ENCODE results near the gene G6PC3. TPM values are rescaled to one million over a fixed set of nuclear protein-coding genes. Genes with fewer than 3 reads are reported as not detected.
A peak's percentile ranks its signal among the peaks of the same experiment; 100 is the strongest.
"Not testable (repeated sequence)": the region's sequence is repeated elsewhere in the genome, so short reads cannot be mapped to it uniquely, and the experiment has no call there.

Gene G6PC3
- total and polyA plus RNA-seq, 5 experiments from 2014 or later: 15.0 to 31.3 (median 25.5) TPM

DNA sequence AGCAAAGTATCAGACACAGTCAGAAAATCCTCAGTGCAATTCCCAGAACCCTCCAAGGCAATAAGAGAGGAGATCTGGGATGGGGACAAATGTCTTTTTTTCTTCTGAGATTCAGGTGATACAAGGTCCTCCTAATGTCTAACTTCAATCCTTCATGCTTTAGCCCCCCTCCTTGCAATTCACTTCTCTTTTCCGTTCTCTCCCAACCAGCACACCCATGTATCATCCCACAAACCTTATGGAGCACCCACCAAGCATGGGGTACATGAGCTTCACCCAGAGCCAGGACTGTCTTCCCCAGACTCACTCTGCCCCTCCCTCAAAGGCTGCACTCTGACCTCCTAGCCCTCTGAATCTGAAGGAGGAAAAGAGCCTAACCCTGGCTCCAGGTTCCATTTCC is 42.8 kb downstream of the G6PC3 start:
- H3K4me1 Mint-ChIP-seq: peaks cover 36 to 77% (median 55%) of the 10 kb centered on the region in 4 donors
- no peaks in the 10 kb centered on the region for H3K27me3 Mint-ChIP-seq
- no peak for ATAC-seq
- H3K36me3 Mint-ChIP-seq: peaks cover 0 to 28% (median 0%) of the 10 kb centered on the region in 3 donors
- no peak for DNase-seq
- H3K27ac Mint-ChIP-seq: peak overlapping the region in 7 of 10 donors; percentile 20 to 79 (median 54)
- POLR2A ChIA-PET: interaction anchor here (0.6 to 0.8 kb wide), 2 partner anchors 9 to 49 kb away, joined by 3 to 5 read pairs; no protein-coding TSS in a partner anchor
- no peaks in the 10 kb centered on the region for H3K9me3 Mint-ChIP-seq
- peak overlapping the region in 1 of 10 donors; percentile 45 for H3K4me3 Mint-ChIP-seq

DNA sequence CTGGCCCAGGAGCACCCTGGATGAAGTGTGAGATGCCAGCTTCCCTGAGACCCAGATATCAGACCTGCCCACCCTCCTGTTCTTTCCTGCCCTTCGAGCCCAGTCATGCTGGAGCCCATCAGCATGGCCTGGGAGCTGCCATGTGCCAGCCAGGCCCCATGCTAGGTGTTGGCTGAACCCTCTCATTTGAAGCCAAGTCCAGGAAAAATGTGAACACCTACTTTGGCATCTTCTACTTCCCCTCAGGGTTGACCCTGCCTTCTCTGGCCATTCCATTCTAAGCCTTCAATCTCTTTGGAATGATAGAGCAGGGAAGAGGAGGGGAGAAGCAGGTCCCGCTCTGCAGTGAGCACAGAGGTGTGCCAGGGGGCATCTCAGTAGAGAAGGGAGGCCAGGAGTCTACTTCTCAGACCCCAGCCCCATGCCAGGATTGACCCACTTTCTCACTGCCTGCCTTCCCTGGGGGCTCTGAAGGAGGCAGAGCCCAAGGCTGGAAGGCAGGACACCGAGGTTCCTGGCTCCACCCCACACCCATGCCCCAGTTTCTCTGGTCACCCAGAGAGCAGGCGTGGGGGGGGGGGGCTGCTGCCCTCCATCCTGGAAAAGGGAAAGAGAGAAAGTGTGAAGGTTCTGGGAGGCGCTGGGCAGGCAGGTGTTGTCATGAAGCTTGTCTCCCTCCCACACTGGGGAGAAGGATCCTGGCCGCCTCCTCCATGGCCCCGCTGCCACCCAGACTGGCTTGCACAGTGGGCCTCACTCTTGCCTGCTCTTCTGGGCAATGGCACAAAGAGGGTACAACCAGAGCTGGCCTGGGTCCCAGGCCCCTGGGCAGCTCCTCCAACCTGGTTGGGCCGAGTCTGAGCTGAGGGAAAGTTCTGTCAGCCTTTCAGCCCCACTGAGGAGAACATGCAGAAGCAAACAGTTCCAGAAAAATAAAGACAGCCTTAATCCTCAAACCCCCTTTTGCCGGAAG is 43.6 kb downstream of the G6PC3 start:
- no peaks in the 10 kb centered on the region for H3K27me3 Mint-ChIP-seq

DNA sequence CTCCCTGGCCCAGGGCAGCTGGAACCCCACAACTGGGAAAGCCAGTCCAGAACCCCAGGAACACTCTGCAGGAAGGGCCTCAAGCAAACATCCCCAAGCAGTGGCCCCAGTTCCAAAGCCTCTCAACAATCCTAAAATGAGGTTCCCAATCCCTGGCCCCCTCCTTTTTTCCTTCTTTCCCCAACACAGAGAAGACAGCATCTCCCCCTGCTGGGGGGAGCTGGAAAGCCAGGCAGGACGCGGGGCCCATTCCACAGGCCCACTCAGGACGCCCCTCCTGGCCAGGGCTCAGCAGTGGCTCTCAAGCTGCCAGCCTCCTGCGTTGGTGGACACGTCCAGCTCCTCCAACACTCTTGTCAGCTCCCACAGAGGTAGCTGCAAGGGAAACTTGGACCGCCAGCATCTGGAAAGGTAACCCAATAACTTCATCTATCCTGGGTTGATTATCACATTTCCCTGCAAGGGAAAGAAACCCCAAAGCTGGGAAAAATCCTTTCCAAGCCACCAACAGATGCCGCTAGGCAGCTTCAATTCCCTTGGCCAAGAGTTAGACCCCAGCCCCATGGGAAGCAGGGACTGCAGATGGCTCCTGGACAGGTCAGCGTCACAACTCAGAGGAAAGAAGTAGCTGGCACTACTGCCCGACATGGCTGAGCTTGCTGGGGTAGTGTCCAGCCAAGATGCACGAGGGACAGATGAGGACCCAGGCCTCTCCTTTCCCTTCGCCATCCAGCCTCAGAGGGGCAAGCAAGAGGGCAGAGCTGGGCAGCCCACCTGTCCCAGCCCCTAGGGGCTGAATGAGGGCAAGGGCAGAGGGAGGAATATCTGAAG is 45.3 kb downstream of the G6PC3 start:
- Mint-ChIP-seq H3K4me3 (no peak overlapping the region), H3K9me3 (no peaks in the 10 kb centered on the region), H3K4me1 (peaks cover 45 to 90% (median 72%) of the 10 kb centered on the region in 4 donors), H3K27me3 (no peaks in the 10 kb centered on the region), H3K27ac (peak overlapping the region in 3 of 10 donors; percentile 25 to 83 (median 81)), H3K36me3 (peaks cover 0 to 24% (median 0%) of the 10 kb centered on the region in 3 donors)
- DNase-seq (peak in 2 of 10 donors; percentile 30 to 60), ATAC-seq (peak in 1 of 2 donors; percentile 21)
- POLR2A ChIA-PET: interaction anchor here (0.8 kb wide), 1 partner anchor 1047 kb away, joined by 3 read pairs; no protein-coding TSS in a partner anchor

More for the DNA sequence above, 43.6 kb downstream of the G6PC3 start:
- Mint-ChIP-seq H3K4me3 (no peak overlapping the region), H3K27ac (peak overlapping the region in 6 of 10 donors; percentile 20 to 79 (median 60)), H3K4me1 (peaks cover 40 to 84% (median 61%) of the 10 kb centered on the region in 4 donors), H3K9me3 (no peaks in the 10 kb centered on the region), H3K36me3 (peaks cover 0 to 24% (median 0%) of the 10 kb centered on the region in 3 donors)
- POLR2A ChIA-PET: interaction anchor here (0.6 to 1.1 kb wide), 2 partner anchors 9 to 48 kb away, joined by 3 to 5 read pairs; partner anchors contain the start of gene HDAC5
- no peak for ATAC-seq
- no peak for DNase-seq

DNA sequence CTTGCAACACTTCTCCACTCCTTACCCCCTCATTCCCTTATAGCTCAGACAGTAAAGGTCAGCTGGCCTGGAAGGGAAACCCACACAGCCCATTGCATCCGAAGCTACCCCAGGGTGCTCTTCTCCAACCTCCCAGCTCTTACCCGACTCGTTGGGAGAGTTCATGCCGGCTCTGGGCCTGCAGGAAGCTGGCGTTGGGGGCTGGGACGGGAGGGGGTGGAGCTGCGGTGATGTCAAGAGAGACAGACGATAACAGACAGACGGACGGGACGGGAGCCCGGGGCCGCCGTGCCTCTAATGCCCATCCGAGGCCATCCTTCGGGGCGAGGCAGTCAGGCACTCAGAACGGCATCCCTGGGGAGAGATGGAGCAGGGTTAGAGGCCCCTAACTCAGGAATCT is 46.8 kb downstream of the G6PC3 start:
- peaks cover 0 to 24% (median 0%) of the 10 kb centered on the region in 3 donors for H3K36me3 Mint-ChIP-seq
- no peaks in the 10 kb centered on the region for H3K9me3 Mint-ChIP-seq
- peak in 1 of 10 donors; percentile 36 for DNase-seq
- H3K4me1 Mint-ChIP-seq: peaks cover 45 to 87% (median 68%) of the 10 kb centered on the region in 4 donors
- H3K27ac Mint-ChIP-seq: peak overlapping the region in 2 of 10 donors; percentile 7 to 50
- no peak overlapping the region for H3K4me3 Mint-ChIP-seq
- H3K27me3 Mint-ChIP-seq: no peaks in the 10 kb centered on the region
- POLR2A ChIA-PET: no interaction called here
- ATAC-seq: no peak

DNA sequence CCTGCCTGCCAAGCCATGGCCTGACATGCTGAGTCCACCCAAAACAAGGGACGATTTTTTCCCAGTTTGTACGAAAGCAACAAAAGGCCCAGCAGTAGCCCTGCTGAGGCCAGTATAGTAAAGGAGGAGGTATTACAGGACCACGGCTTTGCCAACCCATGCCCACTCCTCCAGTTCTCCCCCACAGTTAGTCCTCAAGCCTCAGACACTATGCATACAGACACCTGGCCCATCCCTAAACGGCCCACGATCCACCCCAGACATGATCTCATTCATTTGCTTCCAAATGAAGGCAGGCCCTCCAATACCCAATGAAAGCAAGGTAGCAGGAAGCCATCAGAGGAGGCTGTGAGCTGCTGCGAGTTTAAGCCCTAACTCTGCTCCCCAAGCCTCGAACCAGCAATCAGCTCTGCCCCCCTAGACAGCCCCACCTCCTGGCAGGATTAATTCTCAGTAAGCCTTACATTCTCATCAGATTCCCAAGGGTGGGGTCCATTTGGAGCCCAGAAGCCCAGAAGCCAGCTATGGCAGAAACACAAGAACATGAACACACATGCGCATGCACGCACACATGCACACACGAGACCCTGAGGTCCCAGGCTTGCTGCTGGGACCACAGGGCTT is 48.0 kb downstream of the G6PC3 start:
- peaks cover 0 to 21% (median 0%) of the 10 kb centered on the region in 3 donors for H3K36me3 Mint-ChIP-seq
- no peaks in the 10 kb centered on the region for H3K9me3 Mint-ChIP-seq
- DNase-seq: peak in 1 of 10 donors; percentile 51
- no peaks in the 10 kb centered on the region for H3K27me3 Mint-ChIP-seq
- no peak for ATAC-seq
- H3K27ac Mint-ChIP-seq: peak overlapping the region in 2 of 10 donors; percentile 22 to 81
- POLR2A ChIA-PET: no interaction called here
- peak overlapping the region in 1 of 10 donors; percentile 70 for H3K4me3 Mint-ChIP-seq
- H3K4me1 Mint-ChIP-seq: peaks cover 41 to 85% (median 63%) of the 10 kb centered on the region in 4 donors

DNA sequence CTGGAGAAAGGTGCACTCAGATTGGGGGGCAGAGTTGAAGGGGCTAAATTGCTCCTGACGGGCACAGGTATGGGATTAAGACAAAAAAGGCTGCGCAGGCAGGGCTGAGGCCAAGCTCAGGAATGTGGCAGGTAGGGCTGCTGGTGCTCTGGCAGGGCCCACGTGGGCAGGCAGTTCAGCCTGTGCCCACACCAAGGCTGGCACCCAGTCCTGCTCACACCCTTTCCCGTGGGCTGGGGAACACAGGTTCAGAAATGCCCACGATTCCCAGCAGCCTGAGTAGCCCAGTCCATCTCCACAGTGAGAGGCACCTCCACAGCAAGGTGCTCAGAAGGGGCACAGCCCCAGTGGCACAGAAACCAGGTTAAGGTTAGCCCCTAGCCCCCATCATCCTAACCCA is 48.5 kb downstream of the G6PC3 start:
- no peaks in the 10 kb centered on the region for H3K9me3 Mint-ChIP-seq
- DNase-seq (peak in 1 of 10 donors; percentile 45), ATAC-seq (no peak)
- peaks cover 42 to 85% (median 62%) of the 10 kb centered on the region in 4 donors for H3K4me1 Mint-ChIP-seq
- H3K36me3 Mint-ChIP-seq: peaks cover 0 to 20% (median 0%) of the 10 kb centered on the region in 3 donors
- H3K27me3 Mint-ChIP-seq: no peaks in the 10 kb centered on the region
- POLR2A ChIA-PET: interaction anchor here (0.6 kb wide), 1 partner anchor 181 kb away, joined by 3 read pairs; no protein-coding TSS in a partner anchor
- H3K4me3 Mint-ChIP-seq: peak overlapping the region in 1 of 10 donors; percentile 70
- H3K27ac Mint-ChIP-seq: peak overlapping the region in 3 of 10 donors; percentile 40 to 81 (median 58)

DNA sequence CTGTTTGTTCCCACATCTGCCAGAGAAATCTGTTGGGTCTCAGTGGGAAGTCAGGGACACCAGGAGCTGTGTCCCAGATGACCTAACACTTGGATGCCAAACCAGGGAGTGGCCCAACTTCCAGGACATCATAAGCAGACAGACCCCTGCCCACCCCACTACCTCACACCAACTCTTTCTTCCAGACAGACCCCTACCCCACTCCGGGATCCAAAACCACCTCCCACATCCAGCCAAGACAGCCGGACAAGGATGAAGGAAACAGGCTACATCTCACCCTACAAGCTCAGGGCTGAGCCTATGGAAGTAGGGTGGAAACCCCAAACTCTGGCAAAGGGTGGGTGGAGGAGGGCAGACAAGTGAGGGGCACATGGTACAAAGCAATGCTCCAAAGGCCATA is 49.3 kb downstream of the G6PC3 start:
- POLR2A ChIA-PET: interaction anchor here (0.6 kb wide), 1 partner anchor 181 kb away, joined by 3 read pairs; no protein-coding TSS in a partner anchor
- Mint-ChIP-seq H3K4me3 (peak overlapping the region in 3 of 10 donors; percentile 26 to 70 (median 43)), H3K27me3 (no peaks in the 10 kb centered on the region), H3K9me3 (no peaks in the 10 kb centered on the region), H3K36me3 (peaks cover 0 to 16% (median 0%) of the 10 kb centered on the region in 3 donors), H3K27ac (peak overlapping the region in 4 of 10 donors; percentile 12 to 60 (median 38)), H3K4me1 (peaks cover 45 to 85% (median 65%) of the 10 kb centered on the region in 4 donors)
- DNase-seq (peak in 1 of 10 donors; percentile 36), ATAC-seq (no peak)

DNA sequence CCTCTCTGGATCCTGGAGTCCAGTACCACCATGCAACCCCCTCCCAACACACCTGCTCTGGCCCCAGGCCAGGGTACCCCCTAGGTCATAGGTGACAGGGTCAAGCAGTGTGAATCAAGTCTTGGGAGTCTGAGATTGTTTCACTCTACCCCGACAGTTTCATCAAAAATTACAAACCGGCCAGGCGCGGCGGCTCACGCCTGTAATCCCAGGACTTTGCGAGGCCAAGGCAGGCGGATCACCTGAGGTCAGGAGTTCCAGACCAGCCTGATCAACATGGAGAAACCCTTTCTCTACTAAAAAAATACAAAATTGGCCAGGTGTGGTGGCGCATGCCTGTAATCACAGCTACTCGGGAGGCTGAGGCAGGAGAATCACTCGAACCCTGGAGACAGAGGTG is 49.7 kb downstream of the G6PC3 start:
- not testable (repeated sequence) for H3K27me3 Mint-ChIP-seq, H3K9me3 Mint-ChIP-seq, ATAC-seq
- peak in 1 of 10 donors; percentile 4 for DNase-seq
- peaks cover 0 to 13% (median 0%) of the 10 kb centered on the region in 3 donors for H3K36me3 Mint-ChIP-seq
- POLR2A ChIA-PET: interaction anchor here (0.6 kb wide), 1 partner anchor 13 kb away, joined by 6 read pairs; no protein-coding TSS in a partner anchor
- H3K4me3 Mint-ChIP-seq: peak overlapping the region in 4 of 10 donors; percentile 22 to 43 (median 34)
- H3K27ac Mint-ChIP-seq: peak overlapping the region in 5 of 10 donors; percentile 10 to 60 (median 42)
- H3K4me1 Mint-ChIP-seq: peaks cover 45 to 81% (median 64%) of the 10 kb centered on the region in 4 donors

DNA sequence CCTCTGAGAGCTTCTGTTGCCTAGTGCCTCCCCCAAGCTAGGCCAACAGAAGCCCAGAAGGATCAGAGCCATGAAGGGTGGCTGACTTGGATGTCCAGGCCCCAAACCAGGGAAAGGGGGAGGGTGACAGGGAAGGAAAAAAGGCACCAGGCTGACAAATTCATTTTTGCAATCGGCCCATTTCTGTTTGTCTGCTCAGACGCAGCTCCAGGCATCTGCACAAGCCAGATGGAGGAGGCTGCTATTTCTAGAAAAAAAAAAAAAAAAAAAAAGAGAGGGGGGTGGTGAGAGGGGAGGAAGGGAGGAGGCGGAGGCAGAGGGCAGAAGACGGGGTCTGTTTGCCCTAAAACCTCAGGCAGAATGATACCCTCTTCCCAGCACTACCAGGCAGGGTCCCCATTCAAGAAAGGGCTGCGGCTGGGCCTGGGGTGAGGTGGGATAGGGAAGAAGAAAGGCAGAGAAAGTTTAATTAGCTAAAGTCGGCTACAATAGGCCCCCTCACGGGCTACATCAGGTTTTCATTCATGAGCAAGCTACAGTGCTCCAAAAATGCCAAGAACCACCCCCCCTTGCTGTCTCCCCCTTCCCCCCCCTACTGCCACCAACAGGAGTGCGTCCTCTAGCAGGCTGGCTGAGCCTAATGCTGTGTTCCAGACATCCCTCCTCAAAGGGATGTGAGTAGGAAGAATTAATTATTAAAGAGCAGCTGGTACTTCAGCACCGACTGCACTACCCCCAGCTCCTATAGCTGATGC is 50.5 kb downstream of the G6PC3 start:
- ATAC-seq (no peak), DNase-seq (peak in 1 of 10 donors; percentile 23)
- peak overlapping the region in 9 of 10 donors; percentile 11 to 99 (median 93) for H3K4me3 Mint-ChIP-seq
- peak overlapping the region in 5 of 10 donors; percentile 10 to 94 (median 57) for H3K27ac Mint-ChIP-seq
- no peaks in the 10 kb centered on the region for H3K9me3 Mint-ChIP-seq
- H3K4me1 Mint-ChIP-seq: peaks cover 42 to 73% (median 61%) of the 10 kb centered on the region in 4 donors
- H3K36me3 Mint-ChIP-seq: peaks cover 0 to 12% (median 0%) of the 10 kb centered on the region in 3 donors
- no peaks in the 10 kb centered on the region for H3K27me3 Mint-ChIP-seq
- POLR2A ChIA-PET: interaction anchor here (0.6 to 1.8 kb wide), 6 partner anchors 10 to 1031 kb away, joined by 3 to 6 read pairs (median 3); no protein-coding TSS in a partner anchor

DNA sequence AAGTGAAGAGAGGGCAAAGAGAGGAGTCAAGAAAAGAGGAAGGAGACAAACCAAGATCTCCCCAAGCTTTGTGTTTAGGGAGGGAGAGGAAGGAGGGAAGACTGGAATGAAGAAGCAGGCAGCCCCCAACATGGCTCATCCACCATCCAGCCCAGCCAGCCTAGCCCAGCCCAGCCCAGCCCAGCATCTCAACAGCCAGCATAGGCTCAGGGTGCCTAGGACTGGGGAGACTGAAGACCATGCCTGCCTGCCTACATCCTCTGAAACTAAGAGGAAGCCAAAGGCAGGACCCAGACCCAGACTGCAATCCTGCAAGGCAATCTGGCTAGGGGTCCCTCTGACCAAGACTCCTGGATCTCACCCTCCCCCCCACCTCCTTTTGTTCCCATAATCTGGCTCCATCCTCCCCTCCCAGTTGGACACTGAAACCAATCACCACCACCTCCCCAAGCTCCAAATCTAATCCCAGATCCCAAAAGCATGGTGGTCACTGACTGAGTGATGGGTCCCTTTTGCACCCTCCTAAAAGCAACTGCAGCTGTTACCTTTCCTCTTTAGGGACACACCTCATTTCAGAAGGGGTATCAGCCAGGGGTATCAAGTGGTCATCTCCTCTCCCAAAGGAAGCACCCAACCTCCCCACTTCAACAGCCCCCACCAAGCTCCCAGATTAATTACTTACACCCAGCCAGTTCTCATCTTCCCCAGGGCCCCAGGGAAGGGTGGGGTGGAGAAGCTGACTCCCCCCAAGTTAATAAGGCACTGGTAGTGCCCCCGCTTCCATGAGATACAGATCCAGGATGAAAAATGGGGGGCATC is 51.7 kb downstream of the G6PC3 start:
- Mint-ChIP-seq H3K4me3 (peak overlapping the region; percentile 88 to 99 (median 94)), H3K4me1 (peaks cover 34 to 61% (median 54%) of the 10 kb centered on the region in 4 donors), H3K27me3 (no peaks in the 10 kb centered on the region), H3K9me3 (no peaks in the 10 kb centered on the region), H3K27ac (peak overlapping the region; percentile 90 to 95 (median 93)), H3K36me3 (peaks cover 0 to 1% (median 0%) of the 10 kb centered on the region in 3 donors)
- DNase-seq (peak in 1 of 10 donors; percentile 58), ATAC-seq (no peak)
- POLR2A ChIA-PET: interaction anchor here (0.5 to 2.6 kb wide), 16 partner anchors 9 to 1030 kb away, joined by 3 to 16 read pairs (median 4); partner anchors contain the start of genes LSM12, SLC25A39 and UBTF

Measured in naive thymus-derived CD8-positive, alpha-beta T cell (primary cell).